Activated naive CD8-positive, alpha-beta T cell (primary cell): ENCODE measurements around the gene KCNH8.
"Not testable (repeated sequence)": the region's sequence is repeated elsewhere in the genome, so short reads cannot be mapped to it uniquely, and the experiment has no call there.

ENCODE experiments used
- H3K27ac Mint-ChIP-seq: one replicate; pipeline ENCODE4 v1.8.0; 2021; ENCODE audit warnings: mixed read lengths
- H3K27me3 Mint-ChIP-seq: one replicate; pipeline ENCODE4 v1.8.0; 2021; ENCODE audit warnings: mixed read lengths
- H3K36me3 Mint-ChIP-seq: one replicate; pipeline ENCODE4 v1.8.0; 2021; ENCODE audit warnings: mixed read lengths
- H3K4me1 Mint-ChIP-seq: one replicate; pipeline ENCODE4 v1.8.0; 2021; ENCODE audit warnings: low read depth, mixed read lengths
- H3K4me3 Mint-ChIP-seq: one replicate; pipeline ENCODE4 v1.8.0; 2021; ENCODE audit warnings: mild to moderate bottlenecking, mixed read lengths
- H3K9me3 Mint-ChIP-seq: one replicate; pipeline ENCODE4 v1.8.0; 2021; ENCODE audit warnings: low read depth, mixed read lengths

KCNH8 gene

GRCh38 chr3:19215427-19215826 lies 67.1 kb downstream of the KCNH8 start:
- Mint-ChIP-seq H3K36me3 (no peaks in the 10 kb centered on the region), H3K4me1 (no peaks in the 10 kb centered on the region), H3K27ac (no peak overlapping the region), H3K4me3 (no peak overlapping the region), H3K9me3 (no peaks in the 10 kb centered on the region), H3K27me3 (no peaks in the 10 kb centered on the region)

GRCh38 chr3:19216669-19217337 lies 68.5 kb downstream of the KCNH8 start:
- Mint-ChIP-seq H3K4me1 (no peaks in the 10 kb centered on the region), H3K27me3 (no peaks in the 10 kb centered on the region)

GRCh38 chr3:19220311-19220710 lies 72.0 kb downstream of the KCNH8 start:
- Mint-ChIP-seq H3K4me3 (no peak overlapping the region), H3K27me3 (no peaks in the 10 kb centered on the region), H3K4me1 (no peaks in the 10 kb centered on the region), H3K27ac (no peak overlapping the region), H3K36me3 (no peaks in the 10 kb centered on the region), H3K9me3 (no peaks in the 10 kb centered on the region)

More at GRCh38 chr3:19216669-19217337, 68.5 kb downstream of the KCNH8 start:
- no peaks in the 10 kb centered on the region for H3K9me3 Mint-ChIP-seq
- no peak overlapping the region for H3K27ac Mint-ChIP-seq
- H3K4me3 Mint-ChIP-seq: no peak overlapping the region
- no peaks in the 10 kb centered on the region for H3K36me3 Mint-ChIP-seq

- Mint-ChIP-seq H3K4me3 (no peak overlapping the region), H3K9me3 (no peaks in the 10 kb centered on the region), H3K27ac (no peak overlapping the region), H3K4me1 (no peaks in the 10 kb centered on the region), H3K27me3 (no peaks in the 10 kb centered on the region), H3K36me3 (no peaks in the 10 kb centered on the region)
These were observed 72.8 kb downstream of the KCNH8 start for GRCh38 chr3:19221081-19221480.

GRCh38 chr3:19226479-19226878 lies 78.2 kb downstream of the KCNH8 start:
- no peak overlapping the region for H3K27ac Mint-ChIP-seq
- H3K36me3 Mint-ChIP-seq: no peaks in the 10 kb centered on the region
- H3K4me3 Mint-ChIP-seq: no peak overlapping the region
- H3K27me3 Mint-ChIP-seq: peaks cover 2% of the 10 kb centered on the region
- H3K9me3 Mint-ChIP-seq: no peaks in the 10 kb centered on the region
- H3K4me1 Mint-ChIP-seq: no peaks in the 10 kb centered on the region

- Mint-ChIP-seq H3K9me3 (no peaks in the 10 kb centered on the region), H3K27ac (no peak overlapping the region), H3K27me3 (peaks cover 2% of the 10 kb centered on the region), H3K36me3 (no peaks in the 10 kb centered on the region), H3K4me1 (peaks cover under 1% of the 10 kb centered on the region), H3K4me3 (no peak overlapping the region)
These were observed 79.9 kb downstream of the KCNH8 start for GRCh38 chr3:19228167-19228566.

GRCh38 chr3:19229086-19229485 lies 80.8 kb downstream of the KCNH8 start:
- Mint-ChIP-seq H3K36me3 (no peaks in the 10 kb centered on the region), H3K27me3 (peaks cover 5% of the 10 kb centered on the region), H3K27ac (no peak overlapping the region)

GRCh38 chr3:19229881-19230280 lies 81.6 kb downstream of the KCNH8 start:
- H3K27ac Mint-ChIP-seq, H3K27me3 Mint-ChIP-seq, H3K36me3 Mint-ChIP-seq, H3K4me3 Mint-ChIP-seq, H3K9me3 Mint-ChIP-seq, H3K4me1 Mint-ChIP-seq: not testable (repeated sequence)

More at GRCh38 chr3:19229086-19229485, 80.8 kb downstream of the KCNH8 start:
- H3K4me3 Mint-ChIP-seq: no peak overlapping the region
- H3K9me3 Mint-ChIP-seq: no peaks in the 10 kb centered on the region
- H3K4me1 Mint-ChIP-seq: peaks cover 6% of the 10 kb centered on the region

- Mint-ChIP-seq H3K27ac (no peak overlapping the region), H3K4me3 (no peak overlapping the region), H3K36me3 (no peaks in the 10 kb centered on the region), H3K27me3 (peaks cover 7% of the 10 kb centered on the region), H3K4me1 (peaks cover 6% of the 10 kb centered on the region), H3K9me3 (no peaks in the 10 kb centered on the region)
These were observed 83.6 kb downstream of the KCNH8 start for GRCh38 chr3:19231792-19232461.

GRCh38 chr3:19232566-19232965 lies 84.3 kb downstream of the KCNH8 start:
- H3K36me3 Mint-ChIP-seq: no peaks in the 10 kb centered on the region
- H3K27me3 Mint-ChIP-seq: peaks cover 7% of the 10 kb centered on the region
- H3K9me3 Mint-ChIP-seq: no peaks in the 10 kb centered on the region
- peaks cover 6% of the 10 kb centered on the region for H3K4me1 Mint-ChIP-seq
- no peak overlapping the region for H3K4me3 Mint-ChIP-seq
- H3K27ac Mint-ChIP-seq: no peak overlapping the region

- H3K36me3 Mint-ChIP-seq, H3K27me3 Mint-ChIP-seq, H3K4me1 Mint-ChIP-seq, H3K9me3 Mint-ChIP-seq, H3K27ac Mint-ChIP-seq, H3K4me3 Mint-ChIP-seq: not testable (repeated sequence)
These were observed 85.8 kb downstream of the KCNH8 start for GRCh38 chr3:19233882-19234784.

GRCh38 chr3:19248143-19248542 lies 99.8 kb downstream of the KCNH8 start:
- Mint-ChIP-seq H3K4me3 (no peak overlapping the region), H3K9me3 (no peaks in the 10 kb centered on the region), H3K36me3 (no peaks in the 10 kb centered on the region), H3K27me3 (no peaks in the 10 kb centered on the region), H3K27ac (no peak overlapping the region), H3K4me1 (no peaks in the 10 kb centered on the region)

GRCh38 chr3:19248767-19249166 lies 100.5 kb downstream of the KCNH8 start:
- Mint-ChIP-seq H3K9me3 (no peaks in the 10 kb centered on the region), H3K4me3 (no peak overlapping the region), H3K4me1 (no peaks in the 10 kb centered on the region), H3K36me3 (no peaks in the 10 kb centered on the region), H3K27ac (no peak overlapping the region), H3K27me3 (no peaks in the 10 kb centered on the region)

GRCh38 chr3:19250959-19251610 lies 102.8 kb downstream of the KCNH8 start:
- H3K9me3 Mint-ChIP-seq: no peaks in the 10 kb centered on the region
- H3K4me1 Mint-ChIP-seq: peaks cover 5% of the 10 kb centered on the region
- H3K4me3 Mint-ChIP-seq: no peak overlapping the region
- H3K36me3 Mint-ChIP-seq: no peaks in the 10 kb centered on the region
- no peak overlapping the region for H3K27ac Mint-ChIP-seq
- no peaks in the 10 kb centered on the region for H3K27me3 Mint-ChIP-seq

GRCh38 chr3:19254189-19254588 lies 105.9 kb downstream of the KCNH8 start:
- Mint-ChIP-seq H3K27me3 (no peaks in the 10 kb centered on the region), H3K27ac (no peak overlapping the region), H3K4me3 (no peak overlapping the region), H3K4me1 (peaks cover 5% of the 10 kb centered on the region), H3K9me3 (no peaks in the 10 kb centered on the region), H3K36me3 (no peaks in the 10 kb centered on the region)
